Activated CD8-positive, alpha-beta memory T cell treated with anti-CD3 and anti-CD28 coated beads for 48 hours (primary cell): ENCODE measurements around the gene MT3.

ENCODE experiments used
- DNase-seq, 3 experiments: peaks; one replicate each; pipeline ENCODE4 v3.0.0-alpha.2; 2020; ENCODE audit warnings: low read depth in 2 of 3, low spot score in 2 of 3

The MT3 gene

DNA sequence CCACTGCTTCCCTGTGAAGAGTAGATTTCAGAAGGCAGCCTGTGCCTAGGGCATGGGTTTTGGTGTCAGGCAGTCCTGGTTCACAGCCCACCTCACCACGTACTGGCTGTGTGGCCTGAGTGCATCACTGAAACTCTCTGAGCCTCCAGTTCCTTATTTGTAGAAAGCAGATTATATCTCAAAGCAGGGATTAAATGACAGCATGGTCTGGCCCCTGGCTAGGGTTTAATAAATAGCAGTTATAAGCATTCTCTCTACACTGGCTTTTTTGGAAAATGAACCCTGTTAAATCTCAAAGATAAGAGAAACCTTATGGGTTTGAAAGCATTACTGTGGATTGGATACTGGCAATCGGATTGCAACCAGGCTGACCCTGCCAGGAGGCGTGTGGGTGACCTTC, 40.2 kb downstream of the MT3 start:
- DNase-seq: no peak

DNA sequence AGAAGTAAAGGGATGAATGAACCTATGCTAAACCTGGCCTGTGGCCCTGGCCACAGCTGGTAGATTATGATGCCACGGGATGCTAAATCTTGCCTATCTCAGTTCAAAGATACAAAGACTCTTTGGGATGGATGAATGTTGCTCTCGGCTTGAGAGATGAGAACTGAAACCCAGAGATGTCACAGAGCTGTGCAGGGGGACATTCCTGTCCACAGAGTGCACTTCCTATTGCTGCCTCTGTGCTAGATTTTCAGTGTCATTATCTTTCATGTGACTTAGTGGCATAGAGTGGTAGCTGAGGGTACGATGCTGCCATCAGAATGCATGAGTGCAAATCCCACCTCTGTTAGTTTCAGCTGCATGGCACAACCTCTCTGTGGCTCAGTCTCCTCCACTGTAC, 40.8 kb downstream of the MT3 start:
- DNase-seq: no peak

DNA sequence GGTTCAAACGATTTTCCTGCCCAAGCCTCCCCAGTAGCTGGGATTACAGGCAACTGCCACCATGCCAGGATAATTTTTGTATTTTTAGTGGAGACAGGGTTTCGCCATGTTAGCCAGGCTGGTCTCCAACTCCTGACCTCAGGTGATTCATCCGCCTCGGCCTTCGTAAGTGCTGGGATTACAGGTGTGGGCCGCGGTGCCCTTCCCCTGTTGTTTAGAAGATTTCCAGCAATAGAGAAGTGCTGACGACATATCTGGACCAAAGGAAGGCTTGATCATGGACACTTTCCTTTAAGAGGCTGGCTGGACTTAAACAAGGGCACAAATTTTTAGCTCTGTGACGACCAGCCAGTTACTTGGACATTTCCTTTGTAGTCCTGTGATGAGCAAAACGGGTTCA, 41.9 kb downstream of the MT3 start:
- DNase-seq: no peak

DNA sequence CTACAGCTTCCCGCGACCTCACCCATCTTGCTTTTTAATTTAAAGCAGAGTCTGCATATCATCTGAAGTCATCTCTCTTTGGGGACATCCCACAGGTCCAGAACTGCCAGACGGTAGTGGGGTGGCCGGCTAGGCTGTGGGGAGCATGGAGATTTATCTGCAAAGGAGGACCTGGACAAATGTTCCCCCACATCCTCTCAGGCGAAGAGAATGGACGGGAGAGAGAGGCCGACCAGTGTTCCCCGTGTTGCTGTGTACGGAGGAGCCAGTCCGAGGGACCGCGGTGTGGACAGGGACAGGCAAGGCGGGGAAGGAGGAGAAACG, 42.5 kb downstream of the MT3 start:
- no peak for DNase-seq

DNA sequence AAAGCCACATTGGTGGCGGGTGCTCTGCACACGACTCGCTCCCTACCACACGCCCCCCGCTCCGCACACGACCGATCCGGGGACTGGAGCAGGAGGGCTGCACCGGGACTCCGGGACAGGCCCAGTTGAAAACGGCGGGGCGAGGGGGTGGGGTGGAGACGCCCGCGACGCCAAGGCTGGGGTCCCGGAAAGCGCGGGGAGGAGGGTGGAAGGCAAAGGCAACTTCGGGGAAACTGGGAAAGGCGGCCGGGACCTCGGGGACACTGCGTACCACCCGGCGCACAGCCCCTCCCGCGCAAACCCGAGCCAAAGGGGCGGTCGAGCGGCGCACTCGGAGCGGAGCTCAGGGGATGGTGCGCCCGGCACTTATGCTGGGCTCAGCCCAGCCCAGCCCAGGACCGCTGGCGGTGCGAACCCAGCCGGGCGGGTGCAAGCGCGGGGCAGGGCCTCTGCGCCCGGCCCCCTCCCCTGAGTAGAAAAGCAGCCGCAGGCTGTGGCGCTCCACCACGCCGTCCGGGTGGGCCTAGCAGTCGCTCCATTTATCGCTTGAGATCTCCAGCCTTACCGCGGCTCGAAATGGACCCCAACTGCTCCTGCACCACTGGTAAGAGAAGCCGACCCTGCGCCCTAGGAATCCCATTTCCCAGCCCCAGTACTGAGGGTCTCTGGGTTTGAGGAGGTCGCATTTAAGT, 43.0 kb downstream of the MT3 start, which contains the start of gene MT1M:
MT1M (plus strand) TSS at position 504 of the 692 bp plus-strand sequence; CDS start at position 577, 73 bp downstream.
- no peak for DNase-seq

DNA sequence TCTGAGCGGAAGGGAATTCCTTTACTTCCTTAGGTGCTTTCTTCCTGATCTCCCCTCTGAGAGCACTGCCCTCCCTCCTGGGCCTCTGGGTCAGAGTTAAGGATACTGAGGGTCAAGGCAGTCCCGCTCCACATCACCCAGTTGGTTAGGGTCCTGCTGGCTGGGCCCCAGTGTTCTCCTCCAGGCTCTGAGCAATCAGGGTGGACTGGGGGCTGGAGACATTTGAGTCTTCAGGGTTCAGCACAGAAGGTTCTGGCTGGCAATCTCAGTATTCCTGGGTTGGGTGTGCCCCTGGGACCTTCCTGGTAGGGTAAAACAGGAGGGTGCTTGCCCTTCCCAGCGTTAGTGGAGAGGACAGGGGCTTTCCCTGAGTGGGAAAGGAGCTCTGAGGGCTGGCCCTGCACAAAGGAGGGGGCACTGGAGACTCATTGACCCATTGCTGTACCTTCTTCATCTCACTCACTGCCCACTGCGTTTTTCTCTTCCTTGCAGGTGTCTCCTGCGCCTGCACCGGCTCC, 43.6 kb downstream of the MT3 start:
- DNase-seq: no peak

DNA sequence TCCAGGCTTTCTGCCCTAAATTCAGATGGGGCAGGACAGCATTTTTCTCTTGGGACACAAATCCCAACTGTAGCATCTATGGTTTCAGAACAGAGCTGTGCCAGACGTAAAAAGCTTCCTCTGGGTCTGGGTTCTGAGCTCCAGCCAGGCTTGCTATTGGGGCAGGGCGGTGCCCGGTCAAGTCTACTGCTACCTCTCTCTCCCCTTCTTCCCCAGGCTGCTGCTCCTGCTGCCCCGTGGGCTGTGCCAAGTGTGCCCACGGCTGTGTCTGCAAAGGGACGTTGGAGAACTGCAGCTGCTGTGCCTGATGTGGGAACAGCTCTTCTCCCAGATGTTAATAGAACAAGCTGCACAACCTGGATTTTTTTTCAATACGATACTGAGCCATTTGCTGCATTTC, 44.2 kb downstream of the MT3 start:
- DNase-seq: no peak

DNA sequence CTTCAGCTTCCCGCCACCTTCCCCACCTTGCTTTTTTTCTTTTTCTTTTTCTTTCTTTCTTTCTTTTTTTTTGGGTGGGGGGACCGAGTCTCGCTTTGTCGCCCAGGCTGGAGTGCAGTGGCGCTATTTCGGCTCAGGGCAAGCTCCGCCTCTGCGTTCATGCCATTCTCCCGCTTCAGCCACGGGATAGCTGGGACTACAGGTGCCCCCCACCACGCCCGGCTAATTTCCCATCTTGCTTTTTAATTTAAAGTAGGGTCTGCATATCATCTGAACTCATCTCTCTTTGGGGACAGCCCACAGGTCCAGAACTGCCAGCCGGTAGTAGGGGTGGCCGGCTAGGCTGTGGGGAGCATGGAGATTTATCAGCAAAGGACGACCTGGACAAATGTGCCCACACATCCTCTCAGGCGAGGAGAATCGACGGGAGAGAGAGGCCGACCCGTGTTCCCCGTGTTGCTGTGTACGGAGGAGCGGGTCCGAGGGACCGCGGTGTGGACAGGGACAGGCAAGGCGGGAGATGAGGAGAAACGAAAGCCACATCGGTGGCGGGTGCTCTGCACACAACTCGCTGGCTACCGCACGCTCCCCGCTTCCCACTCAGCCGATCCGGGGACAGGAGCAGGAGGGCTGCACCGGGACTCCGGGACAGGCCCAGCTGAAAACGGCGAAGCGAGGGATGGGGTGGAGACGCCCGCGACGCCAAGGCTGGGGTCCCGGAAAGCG, 45.5 kb downstream of the MT3 start:
- DNase-seq: no peak

DNA sequence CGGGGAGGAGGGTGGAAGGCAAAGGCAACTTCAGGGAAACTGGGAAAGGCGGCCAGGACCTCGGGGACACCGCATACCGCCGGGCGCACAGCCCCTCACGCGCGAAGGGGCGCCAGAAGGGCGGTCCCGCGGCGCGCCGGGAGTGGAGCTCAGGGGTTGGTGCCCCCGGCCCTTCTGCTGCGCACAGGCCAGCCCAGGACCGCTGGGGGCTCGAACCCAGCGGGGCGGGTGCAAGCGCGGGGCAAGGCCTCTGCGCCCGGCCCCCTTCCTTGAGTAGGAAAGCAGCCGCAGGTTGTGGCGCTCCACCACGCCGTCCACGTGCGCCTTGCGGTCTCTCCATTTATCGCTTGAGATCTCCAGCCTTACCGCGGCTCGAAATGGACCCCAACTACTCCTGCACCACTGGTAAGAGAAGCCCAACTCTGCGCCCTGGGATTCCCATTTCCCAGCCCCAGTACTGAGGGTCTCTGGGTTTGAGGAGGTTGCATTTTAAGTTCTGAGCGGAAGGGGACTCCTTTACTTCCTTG, 46.2 kb downstream of the MT3 start:
- DNase-seq: no peak

DNA sequence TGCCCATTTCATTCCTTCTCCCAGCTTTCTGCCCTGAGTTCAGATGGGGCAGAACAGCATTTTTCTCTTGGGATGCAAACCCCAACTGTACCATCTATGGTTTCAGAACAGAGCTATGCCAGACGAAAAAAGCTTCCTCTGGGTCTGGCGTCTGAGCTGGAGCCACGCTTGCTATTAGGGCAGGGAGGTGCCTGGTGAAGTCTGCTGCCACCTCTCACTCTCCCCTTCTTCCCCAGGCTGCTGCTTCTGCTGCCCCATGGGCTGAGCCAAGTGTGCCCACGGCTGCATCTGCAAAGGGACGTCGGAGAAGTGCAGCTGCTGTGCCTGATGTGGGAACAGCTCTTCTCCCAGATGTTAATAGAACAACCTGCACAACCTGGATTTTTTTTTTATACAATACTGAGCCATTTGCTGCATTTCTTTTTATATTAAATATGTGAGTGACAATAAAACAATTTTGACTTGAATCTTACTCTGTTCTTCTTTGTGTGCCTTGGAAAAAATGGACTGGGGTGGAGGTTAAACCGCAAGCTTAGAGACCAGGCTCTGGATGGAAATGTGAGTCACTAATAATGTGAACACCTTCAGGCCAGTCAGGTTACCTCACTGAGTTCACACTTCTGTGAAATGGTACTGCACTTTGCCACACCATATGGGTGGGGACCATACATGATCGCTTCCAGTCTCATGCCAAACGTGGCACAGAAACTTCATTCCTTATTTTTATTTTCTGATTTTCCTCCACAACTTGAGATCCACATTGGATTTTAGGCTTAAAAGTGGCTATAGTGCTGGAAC, 47.5 kb downstream of the MT3 start:
- no peak for DNase-seq

DNA sequence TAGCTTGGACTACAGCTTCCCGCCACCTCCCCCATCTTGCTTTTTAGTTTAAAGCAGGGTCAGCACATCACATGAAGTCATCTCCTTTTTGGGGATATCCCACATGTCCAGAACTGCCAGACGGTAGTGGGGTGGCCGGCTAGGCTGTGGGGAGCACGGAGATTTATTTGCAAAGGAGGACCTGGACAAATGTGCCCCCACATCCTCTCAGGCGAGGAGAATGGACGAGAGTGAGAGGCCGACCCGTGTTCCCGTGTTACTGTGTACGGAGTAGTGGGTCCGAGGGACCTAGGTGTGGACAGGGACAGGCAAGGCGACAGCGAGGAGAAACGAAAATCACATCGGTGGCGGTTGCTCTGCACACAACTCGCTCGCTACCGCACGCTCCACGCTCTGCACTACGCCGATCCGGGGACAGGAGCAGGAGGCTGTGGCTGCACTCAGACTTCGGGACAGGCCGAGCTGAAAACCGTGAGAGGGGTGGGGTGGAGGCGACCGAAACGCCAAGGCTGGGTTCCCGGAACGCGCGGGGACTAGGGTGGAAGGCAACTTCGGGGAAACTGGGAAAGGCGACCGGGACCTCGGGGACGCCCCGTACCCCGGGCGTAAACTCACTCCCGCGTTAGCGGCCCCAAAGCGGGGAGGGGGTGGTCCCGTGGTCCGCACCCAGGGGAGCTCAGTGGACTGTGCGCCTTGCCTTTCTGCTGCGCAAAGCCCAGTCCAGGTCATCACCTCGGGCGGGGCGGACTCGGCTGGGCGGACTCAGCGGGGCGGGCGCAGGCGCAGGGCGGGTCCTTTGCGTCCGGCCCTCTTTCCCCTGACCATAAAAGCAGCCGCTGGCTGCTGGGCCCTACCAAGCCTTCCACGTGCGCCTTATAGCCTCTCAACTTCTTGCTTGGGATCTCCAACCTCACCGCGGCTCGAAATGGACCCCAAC, 48.8 kb downstream of the MT3 start, which contains the start of gene MT1A:
MT1A (plus strand) TSS at position 853 of the 937 bp plus-strand sequence; CDS start at position 926, 73 bp downstream.
- DNase-seq: no peak

DNA sequence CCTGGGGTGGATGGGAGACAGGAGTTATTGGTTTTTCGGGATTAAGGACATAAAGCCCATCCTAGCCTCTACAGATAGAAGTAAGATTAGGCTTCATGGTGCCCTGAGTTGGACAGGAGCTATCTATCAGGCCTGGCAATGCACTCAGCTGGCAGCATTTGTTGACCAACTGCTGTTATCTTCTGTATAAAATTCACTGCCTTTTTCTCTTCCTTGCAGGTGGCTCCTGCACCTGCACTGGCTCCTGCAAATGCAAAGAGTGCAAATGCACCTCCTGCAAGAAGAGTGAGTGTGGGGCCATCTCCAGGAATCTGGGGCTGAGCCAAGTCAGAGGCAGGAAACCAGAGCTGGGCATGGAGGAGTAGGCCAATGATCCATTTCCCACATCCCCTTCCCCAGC, 49.7 kb downstream of the MT3 start:
- no peak for DNase-seq

DNA sequence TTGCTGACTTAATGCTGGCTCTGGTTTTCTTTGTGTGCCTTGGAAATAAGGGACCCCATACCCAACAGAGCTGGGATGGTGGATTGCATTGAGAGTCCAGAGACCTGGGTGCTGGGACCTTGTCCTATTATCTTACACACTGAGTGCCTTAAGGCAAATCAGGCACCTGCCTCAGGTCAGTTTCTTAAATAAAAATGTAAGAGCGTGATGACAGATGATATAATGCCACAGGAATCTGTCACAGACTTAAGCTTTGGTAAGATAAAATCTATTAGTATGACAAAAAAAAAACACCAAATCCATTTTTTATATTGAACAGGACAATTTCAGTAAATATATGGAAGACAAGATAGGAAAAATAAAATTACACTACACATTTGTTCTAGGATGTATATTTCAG, 50.7 kb downstream of the MT3 start:
- DNase-seq: no peak
